Dermis blood vessel endothelial cell (primary cell): ENCODE measurements around the gene ACOX2. TPM values are rescaled to one million over a fixed set of nuclear protein-coding genes. Genes with fewer than 3 reads are reported as not detected.

ENCODE experiments used
- DNase-seq: peaks from one replicate; pipeline ENCODE4 v3.0.0; 2010
- total RNA-seq: library from RNA; depleted of rRNA; stranded (reverse); fragments of >200 nt; gene quantifications from 2 replicates; pipeline ENCODE4 v1.2.3, GENCODE V29; 2014

The ACOX2 gene
- total RNA-seq, 1 donor from 2014 or later = 1.5 TPM

- no peak for DNase-seq
Measured at GRCh38 chr3:58502872-58503271, 34.1 kb downstream of the ACOX2 start.

GRCh38 chr3:58497097-58497496 is 39.9 kb downstream of the ACOX2 start:
- no peak for DNase-seq

DNA sequence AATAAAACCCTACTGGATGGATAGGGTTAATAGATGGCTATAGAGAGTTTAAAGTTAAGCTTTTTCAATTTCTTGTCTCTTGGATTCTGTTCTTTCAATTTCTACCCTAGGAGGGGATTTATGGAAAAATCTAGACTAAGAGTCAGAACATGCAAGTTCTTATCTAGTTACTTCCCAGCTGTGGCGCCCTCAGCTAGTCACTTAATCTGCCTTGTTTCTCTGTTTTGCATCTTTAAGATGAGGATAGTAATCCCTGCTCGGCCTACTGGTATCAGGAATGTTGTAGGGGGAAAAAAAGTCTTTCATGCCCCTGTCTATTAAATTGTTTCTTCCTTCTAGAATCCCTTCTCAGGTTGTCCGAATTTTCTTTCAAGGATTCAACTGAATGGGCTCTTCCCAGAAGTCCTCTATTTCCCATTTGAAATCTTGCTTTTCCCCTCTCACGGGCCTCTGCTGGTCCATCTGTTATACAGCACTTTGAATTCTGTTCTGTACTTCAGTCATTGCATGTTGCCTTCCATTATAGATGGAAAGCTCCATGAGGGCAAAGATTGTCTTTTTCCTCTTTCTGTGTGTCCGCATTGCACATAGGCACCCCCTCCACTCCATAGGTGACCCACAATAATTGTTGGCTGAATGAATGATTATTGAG is 40.7 kb downstream of the ACOX2 start:
- DNase-seq = no peak

GRCh38 chr3:58495101-58495500 is 41.9 kb downstream of the ACOX2 start:
- DNase-seq = no peak

DNA sequence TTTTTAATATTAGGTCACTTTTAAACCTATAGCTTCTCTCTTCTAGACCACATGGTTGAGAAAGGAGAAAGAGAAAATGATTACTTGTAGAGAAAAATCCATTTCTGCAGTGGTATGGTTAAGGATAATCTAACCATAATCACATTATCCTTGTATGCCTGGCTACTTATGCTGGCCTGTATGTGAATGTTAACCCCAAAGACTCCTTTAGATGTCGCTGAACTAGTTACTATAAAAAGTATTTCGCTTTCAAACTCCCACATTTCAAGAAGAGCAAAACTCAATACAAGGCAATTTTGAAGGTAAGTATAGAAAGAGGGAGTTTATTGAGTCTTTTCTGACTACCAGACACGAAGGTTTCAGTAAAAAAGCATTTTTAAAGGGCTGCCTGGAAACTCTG is 42.9 kb downstream of the ACOX2 start:
- DNase-seq = no peak

DNA sequence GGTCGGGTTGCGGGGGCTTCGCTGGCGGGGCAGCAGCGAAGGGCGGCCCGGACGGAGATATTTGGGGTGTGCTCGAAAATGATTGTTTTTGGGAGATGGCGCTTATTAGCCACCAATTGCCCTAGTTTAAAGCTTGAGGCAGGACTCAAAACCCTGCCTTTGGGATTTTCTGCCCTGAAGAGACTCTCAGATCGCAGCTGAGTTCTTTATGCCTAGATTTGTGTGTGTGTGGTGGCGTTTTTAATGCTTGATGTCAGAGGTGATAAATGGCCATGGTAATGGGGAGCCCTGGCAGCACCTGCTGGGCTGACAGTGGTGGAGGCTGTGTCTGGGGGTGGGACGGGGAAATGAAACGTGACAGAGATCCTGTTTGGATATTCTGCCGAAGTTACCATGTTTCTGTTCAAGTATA is 44.5 kb downstream of the ACOX2 start:
- DNase-seq = peak; percentile 48

DNA sequence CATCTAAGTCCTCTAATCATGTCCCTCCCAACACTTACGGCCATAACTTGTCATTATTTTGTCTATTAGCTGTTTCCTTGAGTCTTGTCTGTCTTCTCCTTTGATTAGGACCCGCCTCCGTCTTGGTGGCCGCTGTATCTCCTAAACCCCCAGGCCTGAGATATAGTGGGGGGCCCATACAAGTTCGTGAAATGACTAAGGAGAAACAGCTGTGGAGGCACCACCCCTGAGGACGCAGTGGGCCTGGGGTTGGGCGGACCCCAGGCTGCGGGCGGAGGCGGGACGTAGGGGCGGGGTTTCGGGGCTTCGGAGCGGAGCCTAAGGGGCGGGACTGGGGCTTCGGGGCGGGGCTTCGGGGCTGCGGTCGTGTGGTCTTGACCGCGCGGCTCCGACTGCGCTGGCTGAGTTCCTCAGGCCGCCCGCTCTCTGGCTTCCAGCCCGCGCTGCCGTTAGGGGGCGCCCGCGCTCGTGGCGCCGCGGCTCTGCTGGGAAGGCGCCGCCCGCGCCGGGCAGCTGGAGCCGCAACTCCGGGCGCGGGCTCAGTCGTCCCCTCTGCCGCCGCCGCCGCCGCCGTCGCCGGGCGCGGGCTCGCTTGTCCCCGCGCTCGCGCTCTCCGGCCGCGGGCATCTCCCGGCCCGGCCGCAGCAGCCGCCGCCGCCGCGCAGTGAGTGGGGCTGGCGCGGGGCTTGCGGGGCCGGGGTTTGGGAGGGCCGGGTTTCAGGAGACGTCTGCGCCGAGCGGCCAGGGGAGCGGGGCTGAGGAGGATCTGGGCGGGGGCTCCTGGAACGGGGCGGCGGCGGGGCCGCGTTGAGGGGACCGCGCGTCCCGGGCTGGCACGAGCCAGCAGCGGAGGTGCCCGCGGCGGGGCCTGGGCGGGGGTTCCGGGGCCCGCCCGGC is 45.2 kb downstream of the ACOX2 start, which contains the start of gene KCTD6:
TSS of gene KCTD6 (plus strand) at position 591 of the 897 bp plus-strand sequence. CDS start 6,660 bp downstream, outside the sequence.
- peak; percentile 97 for DNase-seq

DNA sequence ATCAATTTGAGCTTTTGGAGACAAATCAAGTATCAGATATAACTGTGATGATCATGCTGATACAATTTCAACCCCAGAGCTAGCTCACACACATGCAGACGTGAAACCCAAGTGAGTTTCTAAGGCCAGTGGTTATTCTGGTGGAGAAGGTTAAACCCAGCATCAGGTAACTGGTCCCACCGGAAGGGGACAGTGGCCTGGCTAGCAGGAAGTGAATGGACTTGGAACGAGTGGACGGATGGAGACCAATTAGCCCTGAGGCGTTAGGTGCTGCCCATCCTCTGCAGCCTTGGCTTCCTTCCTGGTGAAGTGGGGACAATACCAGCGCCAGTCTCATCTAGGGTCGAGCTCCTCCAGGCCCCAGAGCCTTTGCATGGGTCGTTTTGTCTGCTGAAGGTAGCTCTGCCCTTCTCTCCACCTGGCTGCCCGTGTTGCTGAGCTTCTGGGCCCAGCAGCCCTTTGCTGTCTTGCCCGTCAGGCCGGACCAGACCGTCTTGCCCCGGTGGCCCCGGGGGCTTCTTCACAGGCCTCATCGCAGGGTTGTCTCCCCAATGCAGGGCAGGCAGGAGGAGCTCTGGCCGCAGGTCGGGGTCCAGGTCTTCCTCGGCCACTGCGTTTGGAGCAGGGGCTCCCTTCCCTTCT is 46.0 kb downstream of the ACOX2 start:
- peak; percentile 7 for DNase-seq

GRCh38 chr3:58488967-58489366 is 48.0 kb downstream of the ACOX2 start:
- no peak for DNase-seq

DNA sequence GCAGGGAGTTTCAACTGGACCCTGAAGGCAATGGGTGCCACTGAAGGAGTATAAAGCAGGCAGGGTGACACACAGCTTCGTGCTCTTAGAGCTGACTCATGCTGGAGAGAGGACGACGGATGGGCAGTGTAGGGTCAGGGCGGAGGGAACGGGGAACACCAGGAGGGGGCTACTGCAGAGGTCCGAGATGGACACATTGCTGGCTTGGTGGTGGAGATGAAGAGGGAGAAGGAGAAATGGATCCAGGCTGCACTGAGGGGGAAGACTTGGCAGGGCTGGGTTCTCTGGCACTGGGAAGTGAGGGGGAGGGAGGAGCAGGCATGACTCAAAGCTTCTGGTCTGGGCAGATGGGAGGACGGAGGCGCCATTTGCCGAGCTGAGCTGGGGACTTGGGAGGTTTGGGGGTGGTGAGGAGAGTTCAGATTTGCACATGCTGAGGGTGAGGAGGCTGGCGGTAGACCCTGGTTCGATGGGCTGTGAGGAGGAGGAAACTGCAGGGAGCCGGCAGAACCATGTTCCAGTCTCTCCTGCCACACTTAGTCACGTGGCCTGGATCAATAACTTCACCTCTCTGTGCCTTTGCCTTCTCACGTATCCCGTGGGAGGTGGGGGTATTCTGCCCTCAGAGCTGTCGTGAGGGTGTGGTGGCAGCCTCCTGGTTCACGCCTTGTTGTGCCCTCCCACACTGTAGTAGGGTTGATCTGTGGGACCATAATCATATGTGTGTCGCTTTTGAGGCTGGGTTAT is 49.7 kb downstream of the ACOX2 start:
- peak; percentile 50 for DNase-seq

DNA sequence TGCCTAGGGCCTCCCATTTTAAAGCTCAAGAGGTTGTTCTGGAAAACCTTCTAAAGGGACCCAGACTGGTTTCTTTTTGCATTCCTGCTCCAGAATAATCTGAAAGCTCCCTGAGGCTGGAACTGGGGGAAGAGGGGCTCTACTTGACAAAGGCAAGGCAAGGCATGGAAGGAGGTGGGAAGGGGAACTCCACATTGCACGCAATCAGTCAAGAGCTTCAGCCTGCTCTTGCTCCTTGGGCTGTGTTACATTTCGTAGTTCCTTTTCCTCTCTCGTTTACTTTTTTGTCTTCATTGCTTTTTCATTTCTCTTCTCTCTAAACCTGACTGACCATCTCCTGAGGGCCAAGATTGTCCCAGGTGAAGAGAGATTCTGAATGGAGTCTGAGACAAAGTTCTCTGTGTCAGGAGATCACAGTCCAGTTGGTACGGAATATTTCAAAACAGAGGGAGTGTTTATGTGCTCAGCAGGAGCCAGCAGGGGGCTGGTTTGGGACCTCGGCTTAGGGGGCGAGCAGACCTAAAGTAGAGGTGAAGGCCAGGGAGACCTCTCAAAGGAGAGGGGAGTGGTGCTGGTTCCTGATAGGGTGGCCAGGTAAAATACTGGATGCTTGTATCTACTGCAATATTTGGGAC is 51.1 kb downstream of the ACOX2 start:
- no peak for DNase-seq

GRCh38 chr3:58484722-58485069 is 52.3 kb downstream of the ACOX2 start:
- DNase-seq = no peak

DNA sequence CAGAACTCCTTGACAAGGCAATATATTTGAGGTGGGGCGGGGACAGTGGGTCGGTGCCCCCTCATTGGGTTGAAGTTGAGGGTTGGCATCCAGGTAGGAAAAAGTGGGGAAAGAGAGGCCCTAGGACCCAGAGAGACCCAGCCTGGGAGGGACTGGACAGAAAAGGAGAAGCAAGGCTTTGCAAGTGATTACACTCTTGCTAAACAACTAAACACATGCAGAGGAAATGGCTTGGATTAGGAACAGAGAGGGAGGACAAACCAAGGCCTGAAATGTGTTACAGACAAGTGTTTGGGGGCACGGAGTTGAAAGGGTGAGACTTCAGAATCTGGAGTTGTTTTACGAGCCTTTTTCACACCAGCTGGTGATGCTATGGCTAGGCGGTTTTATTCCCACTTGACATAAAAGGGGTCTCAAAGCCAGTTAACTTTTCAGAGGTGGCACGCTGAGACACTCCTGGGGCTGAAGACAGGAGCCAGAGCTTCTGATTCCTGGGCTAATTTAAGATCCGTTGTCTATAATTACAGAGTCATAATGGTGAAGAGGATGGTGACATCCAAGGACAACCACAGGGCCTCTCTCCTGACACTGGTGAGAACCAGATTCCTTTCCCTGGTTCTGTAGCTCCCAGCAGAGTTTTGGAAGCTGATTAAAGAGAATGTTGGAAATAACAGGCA is 52.8 kb downstream of the ACOX2 start:
- DNase-seq = no peak

GRCh38 chr3:58482917-58483636 is 53.9 kb downstream of the ACOX2 start:
- no peak for DNase-seq

DNA sequence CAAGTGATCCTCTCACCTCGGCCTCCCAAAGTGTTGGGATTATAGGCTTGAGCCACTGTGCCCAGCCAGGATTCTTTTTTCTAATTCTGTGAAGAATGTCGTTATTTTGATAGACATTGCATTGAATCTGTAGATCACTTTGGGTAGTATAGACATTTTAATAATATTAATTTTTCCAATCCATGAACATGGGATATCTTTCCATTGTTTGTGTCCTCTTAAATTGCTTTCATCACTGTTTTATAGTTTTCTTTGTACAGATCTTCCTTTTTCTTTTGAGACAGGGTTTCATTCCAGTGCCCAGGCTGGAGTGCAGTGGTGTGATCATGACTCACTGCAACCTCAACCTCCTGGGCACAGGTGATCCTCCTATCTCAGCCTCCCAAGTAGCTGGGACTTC is 56.7 kb downstream of the ACOX2 start:
- DNase-seq = no peak

GRCh38 chr3:58478781-58479180 is 58.2 kb downstream of the ACOX2 start:
- no peak for DNase-seq

GRCh38 chr3:58474967-58475578 is 61.9 kb downstream of the ACOX2 start:
- no peak for DNase-seq

DNA sequence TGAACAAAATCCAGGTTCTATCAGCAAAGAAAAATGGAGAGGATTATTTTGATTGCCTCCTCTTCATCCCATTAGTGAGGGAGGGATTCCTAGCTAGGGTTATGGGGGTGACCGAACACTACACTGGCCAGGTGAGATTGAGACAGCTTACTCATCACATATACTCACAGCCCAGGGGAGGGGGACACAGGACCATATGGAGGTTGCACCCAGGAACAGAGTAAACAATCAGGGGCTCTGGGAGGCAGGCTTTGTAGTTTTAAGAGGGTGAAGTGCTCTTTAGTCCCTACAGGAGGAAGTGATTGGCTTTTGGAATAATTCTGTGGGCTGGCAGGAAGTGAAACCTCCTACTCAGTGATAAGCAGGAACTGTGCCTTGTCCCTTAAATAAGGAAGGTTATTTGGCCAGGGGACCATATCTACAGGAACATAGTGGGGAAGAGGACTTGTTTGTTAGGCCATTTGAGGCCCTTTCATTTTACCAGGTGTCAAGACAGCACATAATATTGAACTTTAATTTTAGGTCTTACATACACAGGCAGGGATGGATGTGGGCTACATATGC is 62.6 kb downstream of the ACOX2 start:
- no peak for DNase-seq

- no peak for DNase-seq
Measured at GRCh38 chr3:58473275-58473674, 63.7 kb downstream of the ACOX2 start.
